CD4-positive, CD25-positive, alpha-beta regulatory T cell (primary cell): ENCODE measurements around the gene PDE4D. TPM values are rescaled to one million over a fixed set of nuclear protein-coding genes. Genes with fewer than 3 reads are reported as not detected.

Experiments
- ATAC-seq, 2 donors: fragments of 150-1000 bp; cut with Tn5 transposase; one replicate each; pipeline ENCODE4 v1.10.0; 2021; ENCODE audit warnings: low read depth in 2 of 2, moderate number of reproducible peaks in 2 of 2, moderate library complexity in 1 of 2
- DNase-seq, 3 donors: peaks; one replicate each; pipeline versions ENCODE4 v3.0.0 to v3.0.0-alpha.2; 2012 to 2022; ENCODE audit warnings: mixed read lengths in 1 of 3
- H3K27ac ChIP-seq: one replicate; pipeline ENCODE4 v1.7.0; 2013; ENCODE audit warnings: mild to moderate bottlenecking, low read length; ENCODE audit not compliant: insufficient read depth, poor library complexity, severe bottlenecking
- H3K27me3 ChIP-seq: one replicate; pipeline ENCODE4 v1.7.0; 2013; ENCODE audit warnings: low read length; ENCODE audit not compliant: control insufficient read depth, insufficient read depth
- H3K36me3 ChIP-seq: one replicate; pipeline ENCODE4 v1.7.0; 2013; ENCODE audit warnings: mild to moderate bottlenecking, low read length, moderate library complexity; ENCODE audit not compliant: control insufficient read depth, insufficient read depth
- H3K4me1 ChIP-seq: 2 replicates; pipeline ENCODE4 v1.7.0; 2013; ENCODE audit warnings: mild to moderate bottlenecking, low read length; ENCODE audit not compliant: insufficient read depth, control insufficient read depth, poor library complexity, severe bottlenecking
- H3K4me3 ChIP-seq: one replicate; pipeline ENCODE4 v1.7.0; 2013; ENCODE audit warnings: low read depth, mild to moderate bottlenecking, low read length, moderate library complexity
- H3K9me3 ChIP-seq, 2 experiments: 1 replicate in 1 of 2; 2 replicates in 1 of 2; pipeline ENCODE4 v1.7.0; 2013; ENCODE audit warnings: low read length in 2 of 2, mild to moderate bottlenecking in 1 of 2, moderate library complexity in 1 of 2; ENCODE audit not compliant: control insufficient read depth in 2 of 2
- H3K27ac Mint-ChIP-seq, 3 donors: one replicate each; pipeline ENCODE4 v1.8.0; 2020 to 2022; ENCODE audit warnings: mild to moderate bottlenecking in 3 of 3, mixed read lengths in 3 of 3, moderate library complexity in 2 of 3
- H3K27me3 Mint-ChIP-seq: one replicate; pipeline ENCODE4 v1.8.0; 2022; ENCODE audit warnings: mild to moderate bottlenecking, mixed read lengths
- H3K36me3 Mint-ChIP-seq: one replicate; pipeline ENCODE4 v1.8.0; 2020; ENCODE audit warnings: mixed read lengths
- H3K4me1 Mint-ChIP-seq, 4 donors: one replicate each; pipeline ENCODE4 v1.8.0; 2020 to 2022; ENCODE audit warnings: mixed read lengths in 4 of 4, mild to moderate bottlenecking in 1 of 4
- H3K4me3 Mint-ChIP-seq, 4 donors: one replicate each; pipeline ENCODE4 v1.8.0; 2020 to 2022; ENCODE audit warnings: mild to moderate bottlenecking in 4 of 4, mixed read lengths in 4 of 4, moderate library complexity in 3 of 4
- H3K9me3 Mint-ChIP-seq, 7 donors: one replicate each; pipeline ENCODE4 v1.8.0; 2020 to 2022; ENCODE audit warnings: mixed read lengths in 7 of 7, mild to moderate bottlenecking in 3 of 7, moderate library complexity in 2 of 7
- polyA plus RNA-seq, 4 donors: library from polyadenylated mRNA; unstranded; fragments of 300-500 nt; fragmentation: Illumina TruSeq; gene quantifications; one replicate each; pipeline ENCODE4 v1.2.3, GENCODE V29; 2021
- total RNA-seq: library from RNA; stranded (reverse); gene quantifications from one replicate; pipeline ENCODE4 v1.2.3, GENCODE V29; 2022

Gene PDE4D
- total and polyA plus RNA-seq, 5 donors from 2014 or later = 2.1 to 39.9 (median 4.8) TPM

DNA sequence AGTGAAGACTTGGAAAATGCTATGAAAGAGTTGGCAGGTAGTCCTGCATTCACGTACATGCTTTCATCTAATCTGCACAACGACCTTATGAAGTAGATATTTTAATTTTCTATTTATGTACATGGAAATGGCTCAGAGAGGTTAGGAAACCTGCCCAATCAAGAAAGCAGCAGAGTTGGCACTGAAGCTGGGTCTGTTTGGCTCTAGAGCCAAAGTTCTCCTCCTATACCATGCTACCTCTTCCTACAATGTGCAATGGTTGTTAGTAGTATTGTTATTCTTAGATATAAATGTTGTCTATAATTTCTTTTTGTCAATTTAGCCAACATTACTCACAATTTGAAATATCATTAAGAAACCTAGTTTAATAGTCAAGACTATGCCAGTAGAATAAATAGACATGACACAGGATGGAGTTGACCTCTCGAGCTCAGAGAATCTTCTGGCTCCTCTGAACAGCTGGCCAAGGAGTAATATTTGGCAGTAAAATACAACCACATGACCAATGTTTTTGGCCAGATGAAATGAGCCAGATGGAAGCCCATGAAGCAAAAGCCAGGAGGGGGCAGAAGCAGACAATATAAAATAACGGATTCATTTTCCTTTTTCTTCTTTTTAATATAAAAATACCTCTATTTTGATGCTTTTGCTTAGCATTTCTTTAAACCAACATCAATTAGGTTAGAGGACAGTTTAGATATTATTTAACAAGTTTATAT lies 542.3 kb downstream of the PDE4D start:
- ATAC-seq = no peak
- H3K36me3 Mint-ChIP-seq = no peaks in the 10 kb centered on the region
- H3K4me3 Mint-ChIP-seq = no peak overlapping the region
- no peak overlapping the region for H3K27ac Mint-ChIP-seq
- peaks cover 11% of the 10 kb centered on the region for H3K27me3 Mint-ChIP-seq
- H3K4me3 ChIP-seq = no peak overlapping the region
- H3K27ac ChIP-seq = no peak overlapping the region
- no peaks in the 10 kb centered on the region for H3K36me3 ChIP-seq
- DNase-seq = no peak
- H3K4me1 Mint-ChIP-seq = no peaks in the 10 kb centered on the region
- H3K9me3 Mint-ChIP-seq = no peaks in the 10 kb centered on the region
- no peaks in the 10 kb centered on the region for H3K27me3 ChIP-seq
- no peaks in the 10 kb centered on the region for H3K9me3 ChIP-seq
- H3K4me1 ChIP-seq = no peaks in the 10 kb centered on the region

DNA sequence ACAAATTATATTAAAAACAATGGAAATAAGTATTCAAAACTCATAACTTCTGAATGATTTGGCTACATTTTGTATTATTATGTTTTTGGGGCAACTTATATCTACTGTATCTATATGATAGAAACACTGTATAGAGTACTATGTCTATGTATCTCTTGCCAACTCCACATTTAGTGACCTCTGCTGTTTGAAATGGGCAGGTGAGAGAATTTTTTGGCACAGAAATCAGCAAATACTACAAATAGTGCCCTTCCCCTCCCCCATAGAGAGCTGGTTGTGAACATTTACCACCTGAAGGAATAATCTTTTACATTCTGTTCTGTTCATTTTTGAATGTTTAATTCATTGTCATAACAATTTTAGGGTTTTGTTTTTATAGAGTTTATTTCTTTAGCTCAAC lies 545.3 kb downstream of the PDE4D start:
- Mint-ChIP-seq H3K27me3 (peaks cover 16% of the 10 kb centered on the region), H3K36me3 (no peaks in the 10 kb centered on the region), H3K9me3 (peaks cover 0 to 1% (median 0%) of the 10 kb centered on the region in 7 donors), H3K4me3 (no peak overlapping the region), H3K27ac (no peak overlapping the region), H3K4me1 (no peaks in the 10 kb centered on the region)
- Histone ChIP-seq H3K9me3 (no peaks in the 10 kb centered on the region), H3K27ac (no peak overlapping the region), H3K4me1 (no peaks in the 10 kb centered on the region), H3K36me3 (no peaks in the 10 kb centered on the region), H3K4me3 (no peak overlapping the region), H3K27me3 (no peaks in the 10 kb centered on the region)
- peak in 1 of 3 donors; percentile 1 for DNase-seq
- ATAC-seq = no peak

DNA sequence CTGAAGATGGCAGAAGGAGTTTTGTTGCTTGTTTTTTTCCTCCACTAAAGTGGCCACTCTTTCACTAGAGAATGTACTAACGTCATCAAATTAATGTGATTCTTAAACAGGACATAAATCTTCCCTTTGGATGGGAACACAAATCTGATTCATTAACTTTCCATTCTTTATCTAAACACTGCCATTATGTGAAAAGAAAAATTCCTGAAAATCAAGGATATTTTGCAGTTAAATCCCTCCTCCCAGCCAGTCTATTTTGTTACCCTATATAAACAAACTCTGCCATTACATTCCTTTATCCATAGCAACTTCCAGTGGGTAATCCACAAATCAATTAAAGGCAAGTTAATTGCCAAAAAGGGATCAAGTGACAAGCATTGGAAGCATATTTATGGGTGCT lies 546.5 kb downstream of the PDE4D start:
- Histone ChIP-seq H3K4me1 (no peaks in the 10 kb centered on the region), H3K4me3 (no peak overlapping the region), H3K27ac (no peak overlapping the region), H3K9me3 (no peaks in the 10 kb centered on the region), H3K36me3 (no peaks in the 10 kb centered on the region), H3K27me3 (no peaks in the 10 kb centered on the region)
- no peak overlapping the region for H3K27ac Mint-ChIP-seq
- no peaks in the 10 kb centered on the region for H3K36me3 Mint-ChIP-seq
- H3K27me3 Mint-ChIP-seq = peaks cover 21% of the 10 kb centered on the region
- H3K9me3 Mint-ChIP-seq = peaks cover 0 to 3% (median 0%) of the 10 kb centered on the region in 7 donors
- ATAC-seq (no peak), DNase-seq (no peak)
- H3K4me1 Mint-ChIP-seq = no peaks in the 10 kb centered on the region
- H3K4me3 Mint-ChIP-seq = no peak overlapping the region

DNA sequence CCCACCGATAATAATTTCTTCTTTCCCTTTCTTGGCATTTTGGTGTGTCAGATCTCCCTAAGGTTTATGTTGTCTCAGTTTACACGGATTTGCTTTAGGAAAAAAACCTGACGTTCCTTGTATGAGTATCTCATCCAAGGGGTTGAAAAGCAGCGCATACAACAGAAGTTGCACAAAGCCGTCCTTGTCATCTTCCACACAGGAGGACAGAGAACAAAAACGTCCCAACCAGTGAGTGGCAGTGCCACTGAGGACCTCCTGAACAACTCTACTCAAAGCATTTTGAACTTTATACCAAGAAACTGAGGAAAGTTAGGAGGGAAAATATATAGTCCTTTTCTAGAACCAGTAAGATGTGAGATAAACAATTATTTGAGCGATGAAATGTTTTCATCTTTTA lies 547.0 kb downstream of the PDE4D start:
- Mint-ChIP-seq H3K4me1 (no peaks in the 10 kb centered on the region), H3K9me3 (peaks cover 0 to 3% (median 0%) of the 10 kb centered on the region in 7 donors), H3K27ac (no peak overlapping the region), H3K27me3 (peaks cover 21% of the 10 kb centered on the region), H3K4me3 (no peak overlapping the region), H3K36me3 (no peaks in the 10 kb centered on the region)
- Histone ChIP-seq H3K27me3 (no peaks in the 10 kb centered on the region), H3K4me1 (no peaks in the 10 kb centered on the region), H3K27ac (no peak overlapping the region), H3K36me3 (no peaks in the 10 kb centered on the region), H3K4me3 (no peak overlapping the region), H3K9me3 (no peaks in the 10 kb centered on the region)
- DNase-seq = no peak
- no peak for ATAC-seq

DNA sequence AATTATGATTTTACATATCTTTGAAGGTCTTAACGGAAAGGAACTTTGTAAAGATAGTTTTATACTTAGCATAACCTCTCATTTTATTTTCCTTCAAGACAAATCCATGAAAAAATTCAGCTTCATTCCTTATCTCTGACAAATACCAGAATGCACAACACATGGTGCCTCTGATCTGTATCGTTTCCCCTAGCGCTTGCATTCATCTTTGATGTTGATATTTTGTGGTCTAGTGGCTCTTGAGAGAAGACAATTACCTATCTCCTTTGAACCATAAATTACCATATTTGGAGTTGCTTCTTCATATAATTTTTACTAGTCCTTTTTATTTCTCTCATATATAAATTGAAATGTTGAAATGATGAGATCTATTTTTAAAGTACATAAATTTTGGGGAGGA lies 551.3 kb downstream of the PDE4D start:
- Histone ChIP-seq H3K36me3 (no peaks in the 10 kb centered on the region), H3K4me3 (no peak overlapping the region), H3K27me3 (no peaks in the 10 kb centered on the region), H3K9me3 (no peaks in the 10 kb centered on the region), H3K4me1 (no peaks in the 10 kb centered on the region), H3K27ac (no peak overlapping the region)
- H3K36me3 Mint-ChIP-seq = no peaks in the 10 kb centered on the region
- peaks cover 16% of the 10 kb centered on the region for H3K27me3 Mint-ChIP-seq
- ATAC-seq (no peak), DNase-seq (no peak)
- H3K4me1 Mint-ChIP-seq = no peaks in the 10 kb centered on the region
- peaks cover 0 to 3% (median 0%) of the 10 kb centered on the region in 7 donors for H3K9me3 Mint-ChIP-seq
- H3K4me3 Mint-ChIP-seq = no peak overlapping the region
- H3K27ac Mint-ChIP-seq = no peak overlapping the region

DNA sequence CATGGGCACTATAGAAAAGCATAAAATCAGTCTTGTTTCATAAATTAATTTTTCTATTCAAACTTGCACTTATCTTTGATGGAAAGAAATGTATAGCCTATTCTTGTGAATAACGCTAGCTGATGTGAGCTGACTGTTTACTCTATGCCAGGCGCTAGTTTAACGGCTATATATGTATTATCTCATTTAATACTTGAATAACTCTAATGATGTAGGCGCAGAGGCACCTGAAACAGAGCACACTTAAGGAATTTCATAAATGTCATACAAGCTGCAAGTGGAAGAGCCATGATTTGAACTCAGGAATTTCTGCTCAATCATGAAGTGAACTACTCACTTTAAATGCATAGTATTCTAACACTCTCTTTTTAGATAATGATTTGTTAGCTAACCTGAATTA lies 551.8 kb downstream of the PDE4D start:
- Mint-ChIP-seq H3K4me3 (no peak overlapping the region), H3K27me3 (peaks cover 14% of the 10 kb centered on the region)

DNA sequence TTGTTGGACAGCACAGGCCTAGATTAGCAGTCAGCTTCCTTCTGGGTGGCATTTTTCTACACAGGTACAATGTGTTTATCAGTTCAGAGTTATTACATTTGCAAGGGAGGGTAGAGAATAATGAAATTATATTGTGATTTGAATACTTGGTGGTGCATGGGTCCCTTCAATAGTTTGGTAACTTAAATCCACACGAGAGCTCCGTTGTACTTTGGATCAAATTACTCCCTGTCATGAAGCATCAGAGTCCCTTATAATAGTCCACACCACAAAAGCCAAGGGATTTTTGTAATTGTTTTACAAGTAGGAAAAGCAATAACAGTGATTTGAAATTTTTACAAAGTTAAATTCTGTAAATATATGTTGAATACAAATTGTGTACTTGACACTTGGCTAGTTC lies 552.4 kb downstream of the PDE4D start:
- ATAC-seq = no peak
- Histone ChIP-seq H3K4me1 (no peaks in the 10 kb centered on the region), H3K36me3 (no peaks in the 10 kb centered on the region)

More for the DNA sequence above, 551.8 kb downstream of the PDE4D start:
- H3K9me3 Mint-ChIP-seq = peaks cover 0 to 3% (median 0%) of the 10 kb centered on the region in 7 donors
- H3K4me1 ChIP-seq = no peaks in the 10 kb centered on the region
- no peaks in the 10 kb centered on the region for H3K27me3 ChIP-seq
- DNase-seq = no peak
- H3K4me1 Mint-ChIP-seq = no peaks in the 10 kb centered on the region
- no peak overlapping the region for H3K27ac Mint-ChIP-seq
- no peaks in the 10 kb centered on the region for H3K9me3 ChIP-seq
- no peaks in the 10 kb centered on the region for H3K36me3 ChIP-seq
- no peak overlapping the region for H3K4me3 ChIP-seq
- no peaks in the 10 kb centered on the region for H3K36me3 Mint-ChIP-seq
- H3K27ac ChIP-seq = no peak overlapping the region
- ATAC-seq = no peak

DNA sequence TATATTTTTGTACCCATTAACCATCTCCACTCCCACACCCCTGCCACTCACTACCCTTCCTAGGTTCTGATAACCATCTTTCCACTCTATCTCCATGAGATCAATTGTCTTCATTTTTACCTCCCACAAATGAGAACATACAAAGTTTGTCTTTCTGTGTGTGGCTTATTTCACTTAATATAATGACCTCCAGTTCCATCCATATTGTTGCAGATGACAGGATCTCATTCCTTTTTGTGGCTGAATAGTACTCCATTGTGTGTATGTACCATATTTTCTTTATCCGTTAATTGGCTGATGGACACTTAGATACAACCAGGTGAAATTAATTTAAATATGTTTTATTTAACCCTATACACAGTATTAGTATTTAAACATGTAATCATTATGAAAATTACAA lies 552.9 kb downstream of the PDE4D start:
- Mint-ChIP-seq H3K27me3 (peaks cover 10% of the 10 kb centered on the region), H3K27ac (no peak overlapping the region), H3K4me1 (no peaks in the 10 kb centered on the region), H3K4me3 (no peak overlapping the region), H3K36me3 (no peaks in the 10 kb centered on the region), H3K9me3 (peaks cover 0 to 3% (median 0%) of the 10 kb centered on the region in 7 donors)
- ATAC-seq (no peak), DNase-seq (no peak)
- Histone ChIP-seq H3K36me3 (no peaks in the 10 kb centered on the region), H3K4me3 (no peak overlapping the region), H3K9me3 (no peaks in the 10 kb centered on the region), H3K27me3 (no peaks in the 10 kb centered on the region), H3K4me1 (no peaks in the 10 kb centered on the region), H3K27ac (no peak overlapping the region)

More for the DNA sequence above, 552.4 kb downstream of the PDE4D start:
- H3K27ac Mint-ChIP-seq = no peak overlapping the region
- Histone ChIP-seq H3K9me3 (no peaks in the 10 kb centered on the region), H3K27ac (no peak overlapping the region), H3K4me3 (no peak overlapping the region), H3K27me3 (no peaks in the 10 kb centered on the region)
- H3K4me3 Mint-ChIP-seq = no peak overlapping the region
- H3K27me3 Mint-ChIP-seq = peaks cover 10% of the 10 kb centered on the region
- H3K4me1 Mint-ChIP-seq = no peaks in the 10 kb centered on the region
- DNase-seq = no peak
- H3K9me3 Mint-ChIP-seq = peaks cover 0 to 3% (median 0%) of the 10 kb centered on the region in 7 donors
- no peaks in the 10 kb centered on the region for H3K36me3 Mint-ChIP-seq
